SK-N-SH (cell line): ENCODE data around the gene AVPR1B.

Source experiments
- GABPA ChIP-seq: IDR thresholded peaks from 2 replicates; pipeline ENCODE4 v1.4.0; 2012; ENCODE audit warnings: low read depth, mild to moderate bottlenecking
- GATA2 ChIP-seq: sonication (generic); formaldehyde crosslinking; IDR thresholded peaks from 2 replicates; pipeline ENCODE4 v1.5.0; 2020; ENCODE audit warnings: mild to moderate bottlenecking, missing genetic modification reagents
- NFIC ChIP-seq: IDR thresholded peaks from 2 replicates; pipeline ENCODE4 v1.4.0; 2012; ENCODE audit warnings: borderline replicate concordance
- POLR2AphosphoS5 ChIP-seq: IDR thresholded peaks from 2 replicates; pipeline ENCODE4 v1.6.1; 2012; ENCODE audit warnings: low read depth, low read length
- SMC3 ChIP-seq: IDR thresholded peaks from 2 replicates; pipeline ENCODE4 v1.6.1; 2012; ENCODE audit warnings: low read depth, low read length, improper control_type of control experiment
- TAF1 ChIP-seq: IDR thresholded peaks from 2 replicates; pipeline ENCODE4 v1.6.1; 2012; ENCODE audit warnings: low read depth, mild to moderate bottlenecking, low read length, moderate library complexity, borderline replicate concordance
- TF ChIP-seq, protein P1 (sequence below): fragments of 200-600 bp; sonication (generic); IDR thresholded peaks from 2 replicates; pipeline ENCODE4 v1.6.1; 2017; ENCODE audit warnings: antibody characterized with exemption, mild to moderate bottlenecking, moderate library complexity
- TF ChIP-seq, protein P2 (sequence below): IDR thresholded peaks from 2 replicates; pipeline ENCODE4 v1.6.1; 2012; ENCODE audit warnings: mild to moderate bottlenecking, low read depth, low read length, moderate library complexity

- TF ChIP-seq GATA2 (CRISPR knock-in tag): no peak
- no peak for TF ChIP-seq GABPA
- TF ChIP-seq, protein P1, sequence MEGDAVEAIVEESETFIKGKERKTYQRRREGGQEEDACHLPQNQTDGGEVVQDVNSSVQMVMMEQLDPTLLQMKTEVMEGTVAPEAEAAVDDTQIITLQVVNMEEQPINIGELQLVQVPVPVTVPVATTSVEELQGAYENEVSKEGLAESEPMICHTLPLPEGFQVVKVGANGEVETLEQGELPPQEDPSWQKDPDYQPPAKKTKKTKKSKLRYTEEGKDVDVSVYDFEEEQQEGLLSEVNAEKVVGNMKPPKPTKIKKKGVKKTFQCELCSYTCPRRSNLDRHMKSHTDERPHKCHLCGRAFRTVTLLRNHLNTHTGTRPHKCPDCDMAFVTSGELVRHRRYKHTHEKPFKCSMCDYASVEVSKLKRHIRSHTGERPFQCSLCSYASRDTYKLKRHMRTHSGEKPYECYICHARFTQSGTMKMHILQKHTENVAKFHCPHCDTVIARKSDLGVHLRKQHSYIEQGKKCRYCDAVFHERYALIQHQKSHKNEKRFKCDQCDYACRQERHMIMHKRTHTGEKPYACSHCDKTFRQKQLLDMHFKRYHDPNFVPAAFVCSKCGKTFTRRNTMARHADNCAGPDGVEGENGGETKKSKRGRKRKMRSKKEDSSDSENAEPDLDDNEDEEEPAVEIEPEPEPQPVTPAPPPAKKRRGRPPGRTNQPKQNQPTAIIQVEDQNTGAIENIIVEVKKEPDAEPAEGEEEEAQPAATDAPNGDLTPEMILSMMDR: no peak
- TF ChIP-seq, protein P2, sequence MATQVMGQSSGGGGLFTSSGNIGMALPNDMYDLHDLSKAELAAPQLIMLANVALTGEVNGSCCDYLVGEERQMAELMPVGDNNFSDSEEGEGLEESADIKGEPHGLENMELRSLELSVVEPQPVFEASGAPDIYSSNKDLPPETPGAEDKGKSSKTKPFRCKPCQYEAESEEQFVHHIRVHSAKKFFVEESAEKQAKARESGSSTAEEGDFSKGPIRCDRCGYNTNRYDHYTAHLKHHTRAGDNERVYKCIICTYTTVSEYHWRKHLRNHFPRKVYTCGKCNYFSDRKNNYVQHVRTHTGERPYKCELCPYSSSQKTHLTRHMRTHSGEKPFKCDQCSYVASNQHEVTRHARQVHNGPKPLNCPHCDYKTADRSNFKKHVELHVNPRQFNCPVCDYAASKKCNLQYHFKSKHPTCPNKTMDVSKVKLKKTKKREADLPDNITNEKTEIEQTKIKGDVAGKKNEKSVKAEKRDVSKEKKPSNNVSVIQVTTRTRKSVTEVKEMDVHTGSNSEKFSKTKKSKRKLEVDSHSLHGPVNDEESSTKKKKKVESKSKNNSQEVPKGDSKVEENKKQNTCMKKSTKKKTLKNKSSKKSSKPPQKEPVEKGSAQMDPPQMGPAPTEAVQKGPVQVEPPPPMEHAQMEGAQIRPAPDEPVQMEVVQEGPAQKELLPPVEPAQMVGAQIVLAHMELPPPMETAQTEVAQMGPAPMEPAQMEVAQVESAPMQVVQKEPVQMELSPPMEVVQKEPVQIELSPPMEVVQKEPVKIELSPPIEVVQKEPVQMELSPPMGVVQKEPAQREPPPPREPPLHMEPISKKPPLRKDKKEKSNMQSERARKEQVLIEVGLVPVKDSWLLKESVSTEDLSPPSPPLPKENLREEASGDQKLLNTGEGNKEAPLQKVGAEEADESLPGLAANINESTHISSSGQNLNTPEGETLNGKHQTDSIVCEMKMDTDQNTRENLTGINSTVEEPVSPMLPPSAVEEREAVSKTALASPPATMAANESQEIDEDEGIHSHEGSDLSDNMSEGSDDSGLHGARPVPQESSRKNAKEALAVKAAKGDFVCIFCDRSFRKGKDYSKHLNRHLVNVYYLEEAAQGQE: no peak
- no peak for TF ChIP-seq NFIC
- TF ChIP-seq SMC3: no peak
- TF ChIP-seq TAF1: no peak
- no peak for TF ChIP-seq POLR2AphosphoS5
Observed at GRCh38 chr1:206101351-206102045, 15.7 kb downstream of the AVPR1B start.
